Upper lobe of right lung (tissue), 1 donor: ENCODE data around the gene MMAA. TPM values are rescaled to one million over a fixed set of nuclear protein-coding genes. Genes with fewer than 3 reads are reported as not detected.
"Not testable (repeated sequence)": the region's sequence is repeated elsewhere in the genome, so short reads cannot be mapped to it uniquely, and the experiment has no call there.

ENCODE experiments used
- ATAC-seq: fragments of 200-7000 bp; cut with Tn5 transposase; one replicate; pipeline ENCODE4 v1.9.1; 2020; ENCODE audit warnings: mild to moderate bottlenecking, moderate library complexity
- DNase-seq: peaks from one replicate; pipeline ENCODE4 v3.0.0-alpha.2; 2020
- H3K27ac ChIP-seq: fragments of 200-600 bp; one replicate; pipeline ENCODE4 v1.8.0; 2022
- H3K27me3 ChIP-seq: fragments of 200-600 bp; one replicate; pipeline ENCODE4 v1.8.0; 2022; ENCODE audit warnings: mild to moderate bottlenecking
- H3K36me3 ChIP-seq: fragments of 200-600 bp; one replicate; pipeline ENCODE4 v1.8.0; 2022
- H3K4me1 ChIP-seq: fragments of 200-600 bp; one replicate; pipeline ENCODE4 v1.8.0; 2022
- H3K4me3 ChIP-seq: fragments of 200-600 bp; one replicate; pipeline ENCODE4 v1.8.0; 2022; ENCODE audit warnings: mild to moderate bottlenecking
- H3K9me3 ChIP-seq: fragments of 200-600 bp; one replicate; pipeline ENCODE4 v1.8.0; 2022
- intact Hi-C: fragments of 100-400 bp; cut with DNase I; formaldehyde crosslinking; loops from one replicate; pipeline ENCODE4 v1.11.0; 2022
- total RNA-seq: library from RNA; stranded (reverse); fragmentation: NEBNext Ultra II Directional; extraction: Animal tissue kit (Norgen Biotek cat#: 25700); gene quantifications from one replicate; pipeline ENCODE4 v1.2.1, GENCODE V29; 2021
- TF ChIP-seq, protein P1 (sequence below): fragments of 200-600 bp; IDR thresholded peaks from one replicate; pipeline ENCODE4 v1.8.0; 2022; ENCODE audit warnings: antibody characterized with exemption
- donor health status: DM: no; HTN: yes; CAD: no; lungs with severe emphysema.

Gene MMAA
- total RNA-seq, 1 donor from 2014 or later, result 11.9 TPM

DNA sequence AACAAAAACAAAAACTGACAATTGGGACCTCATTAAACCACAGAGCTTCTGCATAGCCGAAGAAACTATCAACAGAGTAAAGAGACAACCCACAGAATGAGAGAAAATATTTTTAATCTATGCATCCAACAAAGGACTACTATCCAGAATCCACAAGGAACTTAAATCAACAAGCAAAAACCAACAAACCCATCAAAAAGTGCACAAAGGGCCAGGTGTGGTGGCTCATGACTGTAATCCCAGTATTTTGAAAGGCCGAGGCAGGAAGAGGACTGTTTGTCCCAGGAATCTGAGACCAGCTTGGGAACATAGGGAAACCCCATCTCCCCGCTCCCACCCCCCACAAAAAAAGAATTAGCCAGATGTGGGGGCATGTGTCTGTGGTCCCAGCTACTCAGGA is 71.4 kb downstream of the MMAA start:
- Histone ChIP-seq H3K36me3 (no peaks in the 10 kb centered on the region), H3K27ac (no peak overlapping the region), H3K27me3 (no peaks in the 10 kb centered on the region), H3K4me3 (no peak overlapping the region), H3K9me3 (no peaks in the 10 kb centered on the region), H3K4me1 (no peaks in the 10 kb centered on the region)
- no peak for DNase-seq
- intact Hi-C loops, result no loop called here
- no peak for ATAC-seq
- TF ChIP-seq, protein P1, sequence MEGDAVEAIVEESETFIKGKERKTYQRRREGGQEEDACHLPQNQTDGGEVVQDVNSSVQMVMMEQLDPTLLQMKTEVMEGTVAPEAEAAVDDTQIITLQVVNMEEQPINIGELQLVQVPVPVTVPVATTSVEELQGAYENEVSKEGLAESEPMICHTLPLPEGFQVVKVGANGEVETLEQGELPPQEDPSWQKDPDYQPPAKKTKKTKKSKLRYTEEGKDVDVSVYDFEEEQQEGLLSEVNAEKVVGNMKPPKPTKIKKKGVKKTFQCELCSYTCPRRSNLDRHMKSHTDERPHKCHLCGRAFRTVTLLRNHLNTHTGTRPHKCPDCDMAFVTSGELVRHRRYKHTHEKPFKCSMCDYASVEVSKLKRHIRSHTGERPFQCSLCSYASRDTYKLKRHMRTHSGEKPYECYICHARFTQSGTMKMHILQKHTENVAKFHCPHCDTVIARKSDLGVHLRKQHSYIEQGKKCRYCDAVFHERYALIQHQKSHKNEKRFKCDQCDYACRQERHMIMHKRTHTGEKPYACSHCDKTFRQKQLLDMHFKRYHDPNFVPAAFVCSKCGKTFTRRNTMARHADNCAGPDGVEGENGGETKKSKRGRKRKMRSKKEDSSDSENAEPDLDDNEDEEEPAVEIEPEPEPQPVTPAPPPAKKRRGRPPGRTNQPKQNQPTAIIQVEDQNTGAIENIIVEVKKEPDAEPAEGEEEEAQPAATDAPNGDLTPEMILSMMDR, result no peak

DNA sequence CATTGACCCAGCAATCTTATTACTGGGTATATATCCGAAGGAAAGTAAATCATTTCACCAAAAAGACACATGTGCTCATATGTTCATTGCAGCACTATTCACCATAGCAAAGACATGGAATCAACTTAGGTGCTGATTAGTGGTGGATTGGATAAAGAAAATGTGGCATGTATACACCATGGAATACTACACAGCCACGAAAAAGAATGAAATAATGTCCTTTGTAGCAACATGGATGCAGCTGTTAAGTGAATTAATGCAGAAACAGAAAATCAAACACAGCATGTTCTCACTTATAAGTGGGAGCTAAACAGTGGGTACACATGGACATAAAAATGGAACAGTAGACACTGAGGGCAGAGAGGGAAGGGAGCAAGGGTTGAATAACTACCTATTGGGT is 72.2 kb downstream of the MMAA start:
- ATAC-seq, H3K27me3 ChIP-seq, intact Hi-C loops: not testable (repeated sequence)

DNA sequence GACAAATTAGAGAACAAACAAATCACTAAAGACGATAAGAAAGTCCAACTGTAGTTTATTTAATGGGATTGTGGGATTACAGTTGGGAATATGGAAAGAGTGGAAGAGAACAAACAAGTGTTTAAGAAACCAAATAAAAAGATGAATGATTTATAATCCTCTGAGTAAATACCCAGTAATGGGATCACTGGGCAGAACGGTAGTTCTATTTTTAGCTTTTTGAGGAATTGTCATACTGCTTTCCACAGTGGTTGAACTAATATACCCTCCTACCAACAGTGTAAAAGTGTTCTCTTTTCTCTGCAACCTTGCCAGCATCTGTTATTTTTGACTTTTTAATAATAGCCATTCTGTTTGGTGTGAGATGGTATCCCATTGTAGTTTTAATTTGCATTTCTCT is 75.7 kb downstream of the MMAA start:
- no peak overlapping the region for H3K4me3 ChIP-seq
- TF ChIP-seq, protein P1, result no peak

More for the DNA sequence above, 72.2 kb downstream of the MMAA start:
- not testable (repeated sequence) for H3K27ac ChIP-seq, H3K4me3 ChIP-seq, H3K36me3 ChIP-seq, H3K4me1 ChIP-seq, DNase-seq, H3K9me3 ChIP-seq

DNA sequence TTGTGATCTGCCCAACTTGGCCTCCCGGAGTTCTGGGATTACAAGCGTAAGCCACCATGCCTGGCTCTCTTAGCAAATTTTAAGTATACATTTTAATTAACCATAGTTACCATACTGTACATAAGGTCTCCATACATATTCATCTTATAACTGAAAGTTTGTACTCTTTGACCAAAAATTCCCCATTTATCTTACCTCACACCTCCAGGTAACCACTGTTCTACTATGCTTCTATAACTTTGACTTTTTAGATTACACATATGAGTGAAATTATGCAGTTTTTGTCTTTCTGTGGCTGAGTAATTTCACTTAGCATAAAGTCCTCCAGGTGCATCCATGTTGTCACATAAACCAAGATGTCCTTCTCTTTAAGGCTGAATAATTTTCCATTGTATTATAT is 78.1 kb downstream of the MMAA start:
- DNase-seq, result no peak
- Histone ChIP-seq H3K4me3 (no peak overlapping the region), H3K4me1 (no peaks in the 10 kb centered on the region), H3K9me3 (no peaks in the 10 kb centered on the region), H3K27me3 (no peaks in the 10 kb centered on the region), H3K36me3 (no peaks in the 10 kb centered on the region), H3K27ac (no peak overlapping the region)
- intact Hi-C loops, result no loop called here
- TF ChIP-seq, protein P1, result no peak
- ATAC-seq, result no peak

More for the DNA sequence above, 75.7 kb downstream of the MMAA start:
- no peaks in the 10 kb centered on the region for H3K36me3 ChIP-seq
- no peaks in the 10 kb centered on the region for H3K9me3 ChIP-seq
- no peaks in the 10 kb centered on the region for H3K27me3 ChIP-seq
- no peaks in the 10 kb centered on the region for H3K4me1 ChIP-seq
- no peak overlapping the region for H3K27ac ChIP-seq
- DNase-seq, result no peak
- no peak for ATAC-seq
- intact Hi-C loops, result no loop called here

DNA sequence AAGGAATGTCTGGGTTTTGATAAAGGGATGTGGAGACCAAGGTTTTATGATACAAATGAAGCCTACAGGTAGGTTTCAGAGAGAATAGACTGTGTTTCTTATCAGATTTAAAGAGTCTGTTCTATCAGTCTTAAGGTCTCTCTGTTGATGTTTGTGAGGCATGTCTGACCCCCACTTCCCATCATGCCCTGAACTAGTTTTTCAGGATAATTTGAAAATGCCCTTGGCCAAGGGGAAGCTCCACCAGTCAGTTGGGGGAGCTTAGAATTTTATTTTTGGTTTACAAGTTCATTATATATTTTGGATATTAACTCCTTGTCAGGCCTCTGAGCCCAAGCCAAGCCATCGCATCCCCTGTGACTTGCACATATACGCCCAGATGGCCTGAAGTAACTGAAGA is 79.3 kb downstream of the MMAA start:
- H3K4me1 ChIP-seq, result no peaks in the 10 kb centered on the region
- intact Hi-C loops, result no loop called here
- TF ChIP-seq, protein P1, result no peak
- ATAC-seq, result no peak
- H3K36me3 ChIP-seq, result no peaks in the 10 kb centered on the region
- no peak for DNase-seq
- no peaks in the 10 kb centered on the region for H3K27me3 ChIP-seq
- H3K9me3 ChIP-seq, result no peaks in the 10 kb centered on the region
- H3K4me3 ChIP-seq, result no peak overlapping the region
- H3K27ac ChIP-seq, result no peak overlapping the region

DNA sequence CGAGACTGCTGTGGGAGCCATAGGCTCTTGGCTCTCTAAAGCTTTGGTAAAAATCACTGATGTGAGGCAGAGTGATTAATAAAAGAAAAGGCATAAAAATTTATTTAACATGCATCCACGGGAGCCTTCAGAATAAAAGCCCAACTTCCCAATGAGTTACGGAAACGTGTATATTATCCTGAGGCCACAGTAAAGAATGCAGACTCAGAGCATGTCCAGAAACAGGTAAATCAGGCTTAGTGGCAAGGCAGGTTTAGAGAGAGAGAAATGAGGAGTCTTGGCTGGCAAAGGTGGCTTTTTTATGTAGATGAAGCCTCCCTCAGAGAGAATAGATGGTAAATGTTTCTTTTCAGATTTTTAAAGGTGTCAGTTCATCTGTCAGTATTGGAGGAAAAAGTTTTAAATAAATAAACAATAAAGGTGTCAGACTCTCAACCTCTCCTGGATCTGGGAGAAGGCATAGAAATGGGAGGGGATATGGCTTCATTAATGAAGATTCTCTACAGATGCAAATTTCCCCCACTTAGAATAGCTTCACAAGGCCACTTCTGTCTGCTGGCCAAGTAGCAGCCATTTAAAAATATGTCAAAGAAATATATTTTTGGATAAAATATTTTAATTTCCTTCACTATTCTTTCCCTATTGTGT is 84.8 kb downstream of the MMAA start:
- TF ChIP-seq, protein P1, result no peak
- intact Hi-C loops, result no loop called here

More for the DNA sequence above, 84.8 kb downstream of the MMAA start:
- DNase-seq (no peak), ATAC-seq (no peak)
- Histone ChIP-seq H3K9me3 (no peaks in the 10 kb centered on the region), H3K4me1 (no peaks in the 10 kb centered on the region), H3K27ac (no peak overlapping the region), H3K4me3 (no peak overlapping the region), H3K27me3 (no peaks in the 10 kb centered on the region), H3K36me3 (no peaks in the 10 kb centered on the region)
